Calu3 (cell line): ENCODE data around the gene ADAMTSL3. TPM values are rescaled to one million over a fixed set of nuclear protein-coding genes. Genes with fewer than 3 reads are reported as not detected.
"Not testable (repeated sequence)": the region's sequence is repeated elsewhere in the genome, so short reads cannot be mapped to it uniquely, and the experiment has no call there.

Experiments used
- BruUV-seq: library from RNA; stranded (reverse); fragments of 400-500 nt; replicated peaks from 2 replicates; lab custom pipeline; 2021; lab: Mats Ljungman, UMichigan
- CTCF ChIA-PET: fragments of 300-600 bp; sonication (Branson Sonifier 250); formaldehyde crosslinking; loops from one replicate; lab custom pipeline; 2022; ENCODE audit warnings: antibody characterized with exemption; lab: Charles Lee
- DNase-seq: peaks from one replicate; pipeline ENCODE4 v3.0.0; 2022
- H3K27ac Mint-ChIP-seq: one replicate; pipeline ENCODE4 v1.8.0; 2022; ENCODE audit warnings: mixed read lengths; ENCODE audit not compliant: unreplicated experiment
- H3K27me3 Mint-ChIP-seq: one replicate; pipeline ENCODE4 v1.8.0; 2022; ENCODE audit warnings: mixed read lengths; ENCODE audit not compliant: unreplicated experiment
- H3K36me3 Mint-ChIP-seq: one replicate; pipeline ENCODE4 v1.8.0; 2022; ENCODE audit warnings: mild to moderate bottlenecking, moderate library complexity, mixed read lengths; ENCODE audit not compliant: insufficient read depth, unreplicated experiment
- H3K4me1 Mint-ChIP-seq: one replicate; pipeline ENCODE4 v1.8.0; 2022; ENCODE audit warnings: mild to moderate bottlenecking, low read depth, mixed read lengths; ENCODE audit not compliant: unreplicated experiment
- H3K4me3 Mint-ChIP-seq: one replicate; pipeline ENCODE4 v1.8.0; 2022; ENCODE audit warnings: mild to moderate bottlenecking, low read depth, moderate library complexity, mixed read lengths; ENCODE audit not compliant: unreplicated experiment
- H3K9me3 Mint-ChIP-seq: one replicate; pipeline ENCODE4 v1.8.0; 2022; ENCODE audit warnings: low read depth, mixed read lengths; ENCODE audit not compliant: unreplicated experiment
- intact Hi-C: fragments of 100-400 bp; cut with micrococcal nuclease; formaldehyde crosslinking; loops from one replicate; pipeline ENCODE4 v1.10.0; 2022; ENCODE audit not compliant: unreplicated experiment
- total RNA-seq: library from RNA; stranded (reverse); gene quantifications from 2 replicates; pipeline ENCODE4 v1.2.3, GENCODE V29; 2022
- TF ChIP-seq, protein P1 (sequence below): fragments of 200-600 bp; IDR thresholded peaks from one replicate; pipeline ENCODE4 v1.8.0; 2022; ENCODE audit warnings: antibody characterized with exemption; ENCODE audit not compliant: unreplicated experiment

ADAMTSL3 gene
- total RNA-seq, 1 experiment from 2014 or later: 2.4 TPM

DNA sequence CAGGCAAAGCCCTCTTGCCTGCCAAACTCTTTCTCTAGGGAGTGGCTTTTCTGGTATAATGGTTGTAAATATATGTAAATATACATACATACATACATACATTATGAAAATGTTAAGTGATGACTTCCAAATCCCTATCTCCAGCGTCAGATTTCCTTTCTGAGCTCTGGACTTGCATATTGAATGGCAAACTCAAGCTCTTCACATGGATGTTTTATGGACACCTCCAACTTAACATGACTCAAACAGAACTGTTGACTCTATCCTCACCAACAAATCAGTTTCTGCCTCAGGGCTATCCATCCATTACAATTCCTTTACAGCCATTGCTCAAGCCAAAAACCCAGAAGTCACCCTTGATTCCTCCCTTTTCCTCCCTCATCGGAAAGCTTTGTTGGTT, 45.1 kb downstream of the ADAMTSL3 start:
- Mint-ChIP-seq H3K36me3 (no peaks in the 10 kb centered on the region), H3K4me1 (no peaks in the 10 kb centered on the region), H3K4me3 (no peak overlapping the region), H3K27me3 (peaks cover 13% of the 10 kb centered on the region), H3K9me3 (peaks cover 6% of the 10 kb centered on the region), H3K27ac (no peak overlapping the region)
- intact Hi-C loops: no loop called here
- CTCF ChIA-PET: no interaction called here
- TF ChIP-seq, protein P1, sequence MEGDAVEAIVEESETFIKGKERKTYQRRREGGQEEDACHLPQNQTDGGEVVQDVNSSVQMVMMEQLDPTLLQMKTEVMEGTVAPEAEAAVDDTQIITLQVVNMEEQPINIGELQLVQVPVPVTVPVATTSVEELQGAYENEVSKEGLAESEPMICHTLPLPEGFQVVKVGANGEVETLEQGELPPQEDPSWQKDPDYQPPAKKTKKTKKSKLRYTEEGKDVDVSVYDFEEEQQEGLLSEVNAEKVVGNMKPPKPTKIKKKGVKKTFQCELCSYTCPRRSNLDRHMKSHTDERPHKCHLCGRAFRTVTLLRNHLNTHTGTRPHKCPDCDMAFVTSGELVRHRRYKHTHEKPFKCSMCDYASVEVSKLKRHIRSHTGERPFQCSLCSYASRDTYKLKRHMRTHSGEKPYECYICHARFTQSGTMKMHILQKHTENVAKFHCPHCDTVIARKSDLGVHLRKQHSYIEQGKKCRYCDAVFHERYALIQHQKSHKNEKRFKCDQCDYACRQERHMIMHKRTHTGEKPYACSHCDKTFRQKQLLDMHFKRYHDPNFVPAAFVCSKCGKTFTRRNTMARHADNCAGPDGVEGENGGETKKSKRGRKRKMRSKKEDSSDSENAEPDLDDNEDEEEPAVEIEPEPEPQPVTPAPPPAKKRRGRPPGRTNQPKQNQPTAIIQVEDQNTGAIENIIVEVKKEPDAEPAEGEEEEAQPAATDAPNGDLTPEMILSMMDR: no peak
- no TSS peak for BruUV-seq
- no peak for DNase-seq

DNA sequence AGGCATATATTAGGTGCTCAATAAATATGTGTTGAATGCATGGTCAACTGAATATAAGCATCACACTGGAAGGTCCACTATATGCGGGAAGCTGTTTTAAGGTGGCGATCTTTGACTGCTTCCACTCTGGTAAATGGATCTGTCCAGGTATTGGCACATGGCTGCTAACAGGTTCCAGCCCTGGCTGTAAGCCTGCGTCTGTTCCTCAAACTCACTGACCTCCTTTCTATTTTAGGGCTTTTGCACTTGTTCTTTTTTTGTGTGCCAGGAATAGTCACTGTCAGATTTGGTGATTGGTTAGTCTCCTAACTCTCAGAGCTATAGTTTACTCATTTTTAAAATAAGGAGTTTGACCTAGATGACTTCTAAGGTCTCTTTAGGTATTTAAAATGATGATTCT, 46.2 kb downstream of the ADAMTSL3 start:
- H3K36me3 Mint-ChIP-seq: no peaks in the 10 kb centered on the region
- peaks cover 6% of the 10 kb centered on the region for H3K9me3 Mint-ChIP-seq
- H3K4me3 Mint-ChIP-seq: no peak overlapping the region
- TF ChIP-seq, protein P1: no peak
- intact Hi-C loops: no loop called here
- peaks cover 13% of the 10 kb centered on the region for H3K27me3 Mint-ChIP-seq
- CTCF ChIA-PET: no interaction called here
- no TSS peak for BruUV-seq
- H3K4me1 Mint-ChIP-seq: no peaks in the 10 kb centered on the region
- no peak overlapping the region for H3K27ac Mint-ChIP-seq
- DNase-seq: no peak

DNA sequence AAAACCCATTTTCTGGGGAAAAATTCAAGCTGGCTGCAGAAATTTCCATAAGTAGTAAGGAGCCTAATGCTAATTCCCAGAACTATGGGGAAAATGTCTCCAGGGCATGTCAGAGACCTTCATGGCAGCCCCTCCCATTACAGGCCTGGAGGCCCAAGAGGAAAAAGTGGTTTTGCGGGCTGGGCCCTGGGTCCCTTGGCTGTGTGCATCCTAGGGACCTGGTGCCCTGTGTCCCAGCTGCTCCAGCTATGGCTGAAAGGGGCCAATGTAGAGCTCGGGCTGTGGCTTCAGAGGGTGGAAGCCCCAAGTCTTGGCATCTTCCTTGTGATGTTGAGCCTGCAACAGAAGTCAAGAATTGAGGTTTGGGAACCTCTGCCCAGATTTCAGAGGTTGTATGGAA, 48.4 kb downstream of the ADAMTSL3 start:
- H3K4me3 Mint-ChIP-seq, intact Hi-C loops, CTCF ChIA-PET, H3K4me1 Mint-ChIP-seq, H3K27ac Mint-ChIP-seq, BruUV-seq, H3K36me3 Mint-ChIP-seq, H3K9me3 Mint-ChIP-seq, DNase-seq: not testable (repeated sequence)
- peaks cover 13% of the 10 kb centered on the region for H3K27me3 Mint-ChIP-seq

DNA sequence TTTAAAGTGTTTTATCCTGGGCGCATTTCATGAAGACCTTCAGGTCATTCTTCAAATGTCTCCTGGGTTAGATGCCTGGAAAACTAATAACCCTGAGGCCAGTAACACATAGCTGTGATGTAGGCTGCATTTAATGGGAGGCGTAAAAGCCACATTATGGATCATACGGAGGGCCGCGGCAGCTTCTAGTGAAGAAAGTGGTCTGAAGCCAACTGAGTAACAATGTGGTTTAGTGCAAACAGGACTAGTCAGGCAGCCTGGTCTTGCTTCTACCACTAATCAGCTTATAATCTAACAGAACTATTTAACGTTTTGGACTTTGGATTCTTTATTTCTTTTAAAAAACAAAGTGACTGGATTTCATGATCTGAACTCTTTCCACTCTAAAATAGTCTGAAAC, 54.4 kb downstream of the ADAMTSL3 start:
- Mint-ChIP-seq H3K9me3 (no peaks in the 10 kb centered on the region), H3K36me3 (no peaks in the 10 kb centered on the region), H3K27me3 (no peaks in the 10 kb centered on the region), H3K4me3 (no peak overlapping the region), H3K27ac (no peak overlapping the region), H3K4me1 (no peaks in the 10 kb centered on the region)
- DNase-seq: no peak
- intact Hi-C loops: no loop called here
- TF ChIP-seq, protein P1: no peak
- BruUV-seq: no TSS peak
- CTCF ChIA-PET: no interaction called here

DNA sequence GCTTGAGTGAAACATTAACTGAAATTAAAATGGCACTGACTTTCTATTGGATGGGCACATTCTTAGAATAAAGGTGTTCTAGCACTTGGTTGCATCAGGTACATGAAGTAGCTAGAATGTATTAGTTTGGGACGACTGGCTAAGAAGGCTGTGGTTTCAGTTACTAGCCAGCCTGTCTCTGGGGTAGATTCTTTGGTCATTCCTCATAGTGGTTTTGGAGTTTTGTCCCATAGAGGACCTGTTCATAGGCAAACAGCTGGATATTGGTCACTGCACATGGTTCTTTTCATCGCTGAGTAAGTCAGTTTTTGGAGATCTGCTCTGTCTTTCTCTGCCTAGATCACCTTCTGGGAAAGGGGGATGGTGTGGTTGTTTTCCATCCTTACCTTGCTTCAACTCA, 55.3 kb downstream of the ADAMTSL3 start:
- no peak overlapping the region for H3K4me3 Mint-ChIP-seq
- H3K9me3 Mint-ChIP-seq: no peaks in the 10 kb centered on the region
- intact Hi-C loops: no loop called here
- CTCF ChIA-PET: interaction anchor here (0.5 kb wide), 1 partner anchor 1046 kb away, joined by 5 read pairs; no protein-coding TSS in a partner anchor
- no peaks in the 10 kb centered on the region for H3K27me3 Mint-ChIP-seq
- TF ChIP-seq, protein P1: no peak
- BruUV-seq: no TSS peak
- no peaks in the 10 kb centered on the region for H3K4me1 Mint-ChIP-seq
- no peak overlapping the region for H3K27ac Mint-ChIP-seq
- no peaks in the 10 kb centered on the region for H3K36me3 Mint-ChIP-seq
- no peak for DNase-seq
